Non-pigmented ciliary epithelial cell (primary cell): ENCODE measurements around the gene ARHGAP6.
"Not testable (repeated sequence)": the region's sequence is repeated elsewhere in the genome, so short reads cannot be mapped to it uniquely, and the experiment has no call there.

Experiments
- DNase-seq: peaks from one replicate; pipeline ENCODE4 v3.0.0-alpha.2; 2010; ENCODE audit warnings: low read depth

Gene ARHGAP6

GRCh38 chrX:11146411-11146810 is 519.3 kb downstream of the ARHGAP6 start:
- DNase-seq, result no peak

- DNase-seq, result peak; percentile 43
Observed at GRCh38 chrX:11143931-11144678, 521.6 kb downstream of the ARHGAP6 start.

GRCh38 chrX:11138498-11139390 is 527.0 kb downstream of the ARHGAP6 start:
- DNase-seq, result no peak

GRCh38 chrX:11137543-11138139 is 528.1 kb downstream of the ARHGAP6 start:
- DNase-seq, result no peak

DNA sequence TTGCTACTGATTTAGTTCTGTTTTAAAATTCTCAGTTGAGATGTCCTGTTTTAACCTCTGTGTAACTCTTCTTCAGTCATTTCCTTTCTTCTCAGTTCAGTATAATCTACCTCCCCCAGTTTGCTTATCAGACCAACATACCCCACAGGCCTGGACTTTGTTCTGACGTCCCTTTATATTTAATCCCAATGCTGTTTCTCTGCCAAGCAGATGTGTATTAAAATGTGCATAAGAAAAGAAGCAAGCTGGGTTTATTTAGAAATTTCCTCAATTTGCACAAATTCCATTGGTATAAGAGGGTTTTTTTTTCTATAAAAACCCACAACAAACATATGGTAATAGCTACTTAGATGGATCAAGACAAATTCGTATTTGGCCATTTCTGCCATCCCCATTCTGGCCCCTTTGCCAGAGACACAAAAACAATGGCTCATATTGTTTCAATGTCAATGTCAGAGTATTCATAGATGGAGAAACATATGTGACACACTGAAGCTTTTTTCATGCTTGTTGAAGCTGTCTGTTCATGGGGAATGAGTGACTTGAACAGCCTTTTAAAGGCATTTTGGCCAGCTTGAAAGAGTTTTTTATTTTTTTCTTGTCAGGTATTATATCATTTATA is 530.0 kb downstream of the ARHGAP6 start:
- DNase-seq, result no peak

GRCh38 chrX:11131146-11131545 is 534.6 kb downstream of the ARHGAP6 start:
- DNase-seq, result no peak

GRCh38 chrX:11130136-11130535 is 535.6 kb downstream of the ARHGAP6 start:
- no peak for DNase-seq

DNA sequence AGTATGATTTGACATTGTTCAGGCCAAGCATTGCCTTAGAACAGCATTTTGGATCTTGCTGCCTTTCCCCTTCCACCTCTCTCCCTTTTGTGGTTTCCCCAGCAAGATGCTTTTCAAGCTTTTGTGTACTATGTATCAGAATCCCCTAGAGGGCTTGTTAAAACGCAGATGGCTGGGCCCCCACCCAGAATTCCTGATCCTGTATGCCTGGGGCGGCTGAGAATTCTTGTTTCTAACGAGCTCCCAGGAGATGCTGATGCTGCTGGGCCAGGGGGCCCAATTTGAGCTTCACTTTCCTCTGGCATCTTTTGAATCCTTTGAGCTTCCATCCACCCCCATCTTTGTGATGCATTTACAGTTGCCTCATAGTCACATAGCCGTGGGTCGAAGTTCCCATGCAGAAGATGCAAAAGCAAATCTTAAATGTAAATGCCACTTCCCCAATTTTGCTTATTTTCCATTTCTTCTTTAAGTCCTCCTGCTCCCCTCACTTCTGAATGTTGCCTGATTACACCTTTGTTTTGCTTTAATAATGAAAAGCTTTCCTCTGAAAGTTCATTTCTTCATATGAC is 536.1 kb downstream of the ARHGAP6 start:
- no peak for DNase-seq

DNA sequence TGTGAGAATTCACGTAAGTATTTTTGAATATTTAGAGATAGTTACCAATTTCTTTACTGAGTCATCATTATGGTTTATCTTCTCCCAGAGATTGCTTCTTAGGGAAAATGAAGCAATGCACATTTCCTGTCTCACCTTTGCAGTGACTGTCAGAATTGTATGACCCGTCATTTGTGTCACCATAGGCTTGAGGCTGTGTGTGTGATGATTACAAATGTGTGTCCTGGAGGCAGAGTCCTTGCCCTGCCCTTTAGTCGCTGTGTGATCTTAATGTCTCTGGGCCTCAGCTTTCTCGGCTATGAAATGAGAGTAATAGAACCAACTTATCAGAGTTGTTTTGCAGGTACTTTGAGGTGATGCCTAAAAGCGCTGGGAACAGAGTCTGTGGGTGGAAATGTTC is 540.7 kb downstream of the ARHGAP6 start:
- no peak for DNase-seq

DNA sequence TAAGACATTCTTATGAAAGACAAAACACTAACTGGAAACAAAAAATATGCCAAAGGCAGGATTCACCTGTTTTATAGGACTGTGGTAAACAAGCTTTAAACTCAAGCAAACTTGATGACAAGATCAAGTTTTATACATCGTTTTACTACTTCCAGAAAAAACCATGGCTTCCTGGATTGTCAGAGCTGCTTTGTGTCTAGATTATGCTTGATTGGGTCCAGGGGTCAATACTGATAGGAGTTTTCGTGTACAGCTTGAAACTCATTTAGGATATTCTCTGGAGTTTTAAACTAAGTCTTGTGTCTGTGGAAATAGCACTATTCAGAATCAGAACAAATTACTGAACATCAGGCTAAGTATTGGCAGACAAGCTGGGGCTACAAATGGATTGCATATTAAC is 541.6 kb downstream of the ARHGAP6 start:
- DNase-seq, result no peak

DNA sequence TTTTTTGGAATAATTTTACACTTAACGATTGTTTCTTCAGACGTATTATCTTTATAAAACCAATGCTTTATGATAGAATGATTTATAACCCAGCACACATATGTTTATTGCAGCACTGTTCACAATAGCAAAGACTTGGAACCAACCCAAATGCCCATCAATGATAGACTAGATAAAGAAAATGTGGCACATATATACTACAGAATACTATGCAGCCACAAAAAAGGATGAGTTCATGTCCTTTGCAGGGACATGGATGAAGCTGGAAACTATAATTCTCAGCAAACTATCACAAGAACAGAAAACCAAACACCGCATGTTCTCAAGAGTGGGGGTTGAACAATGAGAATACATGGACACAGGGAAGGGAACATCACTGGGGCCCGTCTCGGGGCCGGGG is 542.6 kb downstream of the ARHGAP6 start:
- DNase-seq, result not testable (repeated sequence)

DNA sequence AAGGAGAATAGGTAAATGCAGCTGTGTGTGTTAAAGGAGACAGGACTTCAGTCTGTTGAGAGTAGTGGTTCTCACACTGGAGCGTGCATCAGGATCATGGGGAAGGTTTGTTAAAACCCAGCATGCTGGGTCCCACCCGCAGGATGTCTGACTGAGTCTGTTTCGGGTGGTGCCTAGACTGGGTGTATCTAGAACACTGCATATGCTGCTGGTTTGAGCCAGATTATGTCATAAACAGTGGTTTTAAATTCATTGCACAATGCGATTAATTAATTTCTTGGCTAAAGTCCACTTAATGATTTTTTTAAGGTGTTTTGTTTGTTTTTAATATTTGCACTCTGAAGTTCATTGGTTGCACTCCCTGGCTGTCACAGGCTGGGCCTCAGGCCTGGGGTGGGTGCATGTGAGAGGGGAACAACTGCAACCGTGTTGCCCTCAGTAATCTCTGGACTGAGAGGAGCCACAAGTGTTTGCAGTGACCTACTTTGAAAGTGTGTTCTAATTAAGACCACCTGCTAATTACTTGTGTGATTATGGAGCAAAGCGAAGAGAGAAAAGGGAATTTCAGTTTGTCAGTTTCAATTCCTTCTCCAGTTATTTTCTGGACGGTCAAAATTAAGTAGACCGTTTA is 546.3 kb downstream of the ARHGAP6 start:
- no peak for DNase-seq

DNA sequence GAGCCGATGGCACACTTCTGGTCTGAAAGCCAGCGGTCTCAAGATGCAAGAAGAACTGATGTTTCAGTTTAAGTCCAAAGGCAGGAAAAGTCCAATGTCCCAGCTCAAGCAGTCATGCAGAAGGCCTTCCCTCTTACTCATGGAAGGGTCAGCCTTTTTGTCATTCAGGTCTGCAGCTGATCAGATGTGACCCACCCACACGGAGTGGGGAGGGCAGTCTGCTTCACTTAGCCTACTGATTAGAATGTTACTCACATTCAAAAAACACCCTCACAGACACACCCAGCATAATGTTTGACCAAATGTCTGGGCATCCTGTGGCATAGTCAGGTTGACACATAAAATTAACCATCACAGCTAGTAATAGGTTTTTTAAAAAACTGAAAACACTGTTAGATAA is 548.0 kb downstream of the ARHGAP6 start:
- DNase-seq, result no peak

DNA sequence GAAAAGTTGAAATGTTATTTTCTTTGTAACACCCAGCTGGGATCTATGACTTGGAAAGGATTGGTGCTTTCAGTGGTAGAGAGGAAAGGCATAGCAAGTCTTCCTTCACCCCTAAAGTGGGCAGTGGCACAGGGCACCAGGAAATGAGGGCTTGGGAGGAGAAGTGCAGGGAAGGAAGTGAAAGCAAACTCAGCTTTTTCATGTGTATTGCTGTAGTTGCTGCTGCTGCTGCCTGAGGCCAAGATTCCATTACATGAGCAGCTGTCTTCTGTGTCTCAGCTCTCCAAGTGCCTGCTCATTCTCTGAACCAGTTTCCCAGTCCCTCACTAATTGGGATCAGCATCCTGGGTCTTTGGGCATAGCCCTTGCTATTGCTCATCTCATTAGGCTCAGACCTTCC is 552.0 kb downstream of the ARHGAP6 start:
- DNase-seq, result no peak

- DNase-seq, result no peak
Observed at GRCh38 chrX:11111947-11112346, 553.8 kb downstream of the ARHGAP6 start.

- DNase-seq, result no peak
Observed at GRCh38 chrX:11111037-11111851, 554.5 kb downstream of the ARHGAP6 start, which contains the start of gene HCCS. TSS of gene HCCS (plus strand) at chrX:11111332. CDS start at chrX:11112061, 729 bp downstream.

GRCh38 chrX:11109968-11110367 is 555.8 kb downstream of the ARHGAP6 start:
- DNase-seq, result no peak

GRCh38 chrX:11108253-11108941 is 557.3 kb downstream of the ARHGAP6 start:
- DNase-seq, result no peak

- no peak for DNase-seq
Observed at GRCh38 chrX:11105080-11105479, 560.6 kb downstream of the ARHGAP6 start.

- no peak for DNase-seq
Observed at GRCh38 chrX:11103751-11104150, 562.0 kb downstream of the ARHGAP6 start.
